K562 (cell line): ENCODE results near the gene APEX1. TPM values are rescaled to one million over a fixed set of nuclear protein-coding genes. Genes with fewer than 3 reads are reported as not detected.

Experiments
- BCLAF1 ChIP-seq, 2 experiments: fragments of 450-650 bp in 1 of 2; IDR thresholded peaks; 2 replicates each; pipeline ENCODE4 v1.6.1; 2011 to 2017; ENCODE audit warnings: low read depth in 2 of 2, antibody characterized with exemption in 1 of 2, borderline replicate concordance in 1 of 2, low read length in 1 of 2, mild to moderate bottlenecking in 1 of 2, mixed read lengths in 1 of 2; ENCODE audit not compliant: control insufficient read depth in 1 of 2
- CEBPZ ChIP-seq: fragments of 150-350 bp; IDR thresholded peaks from 2 replicates; pipeline ENCODE4 v1.6.1; 2014; ENCODE audit warnings: low read depth, mild to moderate bottlenecking, low read length, borderline replicate concordance
- CREM ChIP-seq: IDR thresholded peaks from 2 replicates; pipeline ENCODE4 v1.6.1; 2014; ENCODE audit warnings: antibody characterized with exemption, low read depth
- MGA ChIP-seq: fragments of 450-650 bp; IDR thresholded peaks from 2 replicates; pipeline ENCODE4 v1.6.1; 2016; ENCODE audit warnings: mild to moderate bottlenecking, moderate library complexity
- RBM22 ChIP-seq: fragments of 200-400 bp; formaldehyde crosslinking; IDR thresholded peaks from 2 replicates; pipeline ENCODE4 v1.6.1; 2018; ENCODE audit warnings: low read length, low read depth; ENCODE audit not compliant: poor library complexity, severe bottlenecking
- ZNF696 ChIP-seq: fragments of 250-450 bp; sonication (Bioruptor Pico); conservative IDR thresholded peaks from 2 replicates; pipeline ENCODE4 v1.4.0; 2020; ENCODE audit warnings: mild to moderate bottlenecking, moderate library complexity
- polyA plus RNA-seq, 8 experiments: library from polyadenylated mRNA; depleted of rRNA in 4 of 8; stranded (reverse) in 5 of 8; unstranded in 3 of 8; fragments of >200 nt; fragmentation: Nextera tagmentation in 2 of 8; fragmentation: Illumina TruSeq in 1 of 8; extraction: Ambion mirVana in 2 of 8; extraction: Trizol in 1 of 8; gene quantifications; 2 replicates each; pipeline versions ENCODE4 v1.2.1 to v1.2.3, GENCODE V29; 2011 to 2014; ENCODE audit warnings: inconsistent platforms in 1 of 8, missing spikeins in 1 of 8
- total RNA-seq, 7 experiments: library from RNA; depleted of rRNA in 6 of 7; stranded (reverse); fragments of >200 nt in 6 of 7; fragmentation: Illumina TruSeq in 2 of 7; extraction: Trizol in 2 of 7; gene quantifications; 2 replicates each; pipeline versions ENCODE4 v1.2.1 to v1.2.3, GENCODE V29; 2011 to 2021; ENCODE audit warnings: low replicate concordance in 1 of 7

APEX1 gene
- total and polyA plus RNA-seq, 9 of the 15 experiments (the other 6 are each of a cell fraction or from before 2014, with no cell fraction given): 50.2 to 274 (median 158) TPM

- TF ChIP-seq CREM (no peak), CEBPZ (no peak), RBM22 (peak; percentile 87), MGA (peak; percentile 45), BCLAF1 (IDR thresholded peaks at IDR 0.05; ENCODE audit: borderline replicate concordance in 1 of 2, control insufficient read depth in 1 of 2, low read depth in 2 of 2, low read length in 1 of 2) (no peak), ZNF696 (CRISPR knock-in tag) (no peak)
Observed at GRCh38 chr14:20469242-20469889, 14.3 kb downstream of the APEX1 start, which contains the start of gene PNP (continued).
